ENCODE measurements around the gene IGSF9.
A peak's percentile ranks its signal among the peaks of the same experiment; 100 is the strongest.

IGSF9 gene

DNA sequence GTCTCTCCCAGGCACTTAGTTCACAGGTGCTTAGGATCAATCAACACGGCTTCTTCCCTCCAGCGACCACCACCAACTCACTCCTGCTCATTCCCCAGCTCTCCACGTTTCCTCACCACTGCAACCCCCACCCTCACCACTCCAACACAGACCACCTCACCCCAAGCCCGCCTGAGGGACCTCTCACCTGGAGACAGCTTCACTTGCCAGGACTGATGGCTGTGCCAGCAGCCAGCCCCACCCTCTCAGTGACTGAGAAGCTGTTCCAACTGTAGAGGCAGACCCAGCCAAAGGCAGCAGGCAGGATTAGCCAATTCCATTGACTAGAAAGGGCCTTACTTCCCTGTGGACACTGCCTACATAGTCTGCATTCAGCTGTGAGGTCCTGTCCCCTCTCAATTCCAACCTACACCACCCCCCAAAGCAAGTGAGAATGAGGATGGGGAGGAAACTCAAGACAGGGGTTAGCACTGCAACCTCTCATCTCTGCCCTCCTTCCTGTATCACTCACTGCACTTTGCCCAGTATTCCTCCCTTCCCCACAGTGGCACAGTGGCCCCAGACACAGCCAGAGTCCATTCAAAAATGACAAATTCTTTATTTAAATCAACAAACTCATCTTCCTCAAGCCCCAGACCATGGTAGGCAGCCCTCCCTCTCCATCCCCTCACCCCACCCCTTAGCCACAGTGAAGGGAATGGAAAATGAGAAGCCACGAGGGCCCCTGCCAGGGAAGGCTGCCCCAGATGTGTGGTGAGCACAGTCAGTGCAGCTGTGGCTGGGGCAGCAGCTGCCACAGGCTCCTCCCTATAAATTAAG, 27.7 kb downstream of the IGSF9 start:
- TF ChIP-seq, protein P1, sequence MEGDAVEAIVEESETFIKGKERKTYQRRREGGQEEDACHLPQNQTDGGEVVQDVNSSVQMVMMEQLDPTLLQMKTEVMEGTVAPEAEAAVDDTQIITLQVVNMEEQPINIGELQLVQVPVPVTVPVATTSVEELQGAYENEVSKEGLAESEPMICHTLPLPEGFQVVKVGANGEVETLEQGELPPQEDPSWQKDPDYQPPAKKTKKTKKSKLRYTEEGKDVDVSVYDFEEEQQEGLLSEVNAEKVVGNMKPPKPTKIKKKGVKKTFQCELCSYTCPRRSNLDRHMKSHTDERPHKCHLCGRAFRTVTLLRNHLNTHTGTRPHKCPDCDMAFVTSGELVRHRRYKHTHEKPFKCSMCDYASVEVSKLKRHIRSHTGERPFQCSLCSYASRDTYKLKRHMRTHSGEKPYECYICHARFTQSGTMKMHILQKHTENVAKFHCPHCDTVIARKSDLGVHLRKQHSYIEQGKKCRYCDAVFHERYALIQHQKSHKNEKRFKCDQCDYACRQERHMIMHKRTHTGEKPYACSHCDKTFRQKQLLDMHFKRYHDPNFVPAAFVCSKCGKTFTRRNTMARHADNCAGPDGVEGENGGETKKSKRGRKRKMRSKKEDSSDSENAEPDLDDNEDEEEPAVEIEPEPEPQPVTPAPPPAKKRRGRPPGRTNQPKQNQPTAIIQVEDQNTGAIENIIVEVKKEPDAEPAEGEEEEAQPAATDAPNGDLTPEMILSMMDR (IDR thresholded peaks at IDR 0.05; ENCODE audit: low read length, missing control alignments) = no peak
- H3K4me3 ChIP-seq (replicated peaks; ENCODE audit: low read depth, low read length) = no peak overlapping the region
- DNase-seq (ENCODE audit: low read depth) = no peak

DNA sequence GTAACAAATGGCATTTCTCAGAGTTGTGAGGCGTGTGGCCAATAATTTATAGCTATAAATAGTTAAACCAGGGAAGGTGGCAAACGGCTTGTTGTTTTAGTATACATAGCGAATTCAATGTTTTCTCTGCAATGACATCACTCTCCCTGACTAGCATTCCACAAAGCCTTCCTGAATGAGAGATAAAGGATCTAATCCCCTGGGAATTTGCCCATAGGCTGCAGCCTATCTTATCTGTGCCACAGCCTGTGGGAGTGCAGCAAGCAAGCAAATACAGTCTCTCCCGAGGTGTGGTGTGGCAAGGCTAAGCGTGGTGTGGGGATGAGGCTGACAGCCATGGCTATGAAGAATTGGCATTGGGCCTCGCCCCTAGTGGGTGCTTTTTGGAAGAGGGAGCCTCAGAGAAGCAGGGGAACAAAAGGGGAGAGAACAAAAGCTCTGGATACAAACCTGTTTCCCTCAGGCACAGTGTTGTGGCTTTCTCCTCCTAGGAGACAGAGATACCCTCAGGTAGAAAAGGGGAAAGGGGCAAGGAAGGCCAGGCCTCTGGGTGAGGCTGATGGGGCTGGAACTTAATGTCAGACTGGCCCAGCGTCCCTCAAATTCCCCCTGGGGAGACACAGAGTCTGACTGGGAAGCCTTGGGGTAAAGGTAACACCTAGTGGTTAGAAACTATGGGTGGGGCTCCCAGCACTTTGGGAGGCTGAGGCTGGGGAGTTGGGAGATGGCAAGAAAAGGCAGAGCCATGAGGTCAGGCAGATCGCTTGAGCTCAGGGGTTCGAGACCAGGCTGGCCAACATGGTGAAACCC, 29.0 kb downstream of the IGSF9 start:
- peak; percentile 91 for DNase-seq (ENCODE audit: low read depth)
- TF ChIP-seq, protein P1 (IDR thresholded peaks at IDR 0.05; ENCODE audit: low read length, missing control alignments) = no peak
- no peak overlapping the region for H3K4me3 ChIP-seq (replicated peaks; ENCODE audit: low read depth, low read length)

DNA sequence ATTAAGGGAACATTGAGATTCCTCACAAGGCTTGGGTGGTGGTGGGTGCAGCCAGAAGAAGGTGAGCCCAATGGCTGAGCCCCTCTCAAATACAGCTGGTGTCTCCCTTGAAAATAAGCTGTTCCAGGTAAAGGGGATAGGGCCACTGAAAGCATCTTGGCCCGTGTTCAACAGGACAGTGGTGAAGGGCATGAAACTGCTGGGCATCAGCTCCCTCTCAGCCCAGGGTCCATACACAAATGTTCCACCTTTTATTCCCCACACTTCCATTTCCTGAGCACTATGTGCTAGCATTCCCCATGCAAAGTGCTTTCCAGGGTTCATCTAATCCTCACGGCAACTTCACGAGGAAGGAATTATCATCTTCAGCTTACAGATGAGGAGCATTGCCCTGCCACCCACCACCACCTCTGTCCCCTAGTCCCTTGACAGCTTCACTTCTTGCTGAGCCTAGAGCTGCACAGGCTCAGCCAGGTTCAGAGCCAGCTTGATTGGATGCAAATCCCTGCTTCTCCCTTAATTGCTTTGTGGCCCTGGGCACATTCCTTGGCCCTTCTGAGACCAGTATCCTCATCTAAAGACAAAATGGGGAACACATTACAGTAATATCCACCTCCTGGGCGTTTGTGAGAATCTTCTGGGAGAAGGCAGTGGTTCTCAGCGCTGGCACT, 29.7 kb downstream of the IGSF9 start:
- TF ChIP-seq, protein P1 (IDR thresholded peaks at IDR 0.05; ENCODE audit: low read length, missing control alignments) = no peak
- no peak overlapping the region for H3K4me3 ChIP-seq (replicated peaks; ENCODE audit: low read depth, low read length)
- DNase-seq (ENCODE audit: low read depth) = no peak

DNA sequence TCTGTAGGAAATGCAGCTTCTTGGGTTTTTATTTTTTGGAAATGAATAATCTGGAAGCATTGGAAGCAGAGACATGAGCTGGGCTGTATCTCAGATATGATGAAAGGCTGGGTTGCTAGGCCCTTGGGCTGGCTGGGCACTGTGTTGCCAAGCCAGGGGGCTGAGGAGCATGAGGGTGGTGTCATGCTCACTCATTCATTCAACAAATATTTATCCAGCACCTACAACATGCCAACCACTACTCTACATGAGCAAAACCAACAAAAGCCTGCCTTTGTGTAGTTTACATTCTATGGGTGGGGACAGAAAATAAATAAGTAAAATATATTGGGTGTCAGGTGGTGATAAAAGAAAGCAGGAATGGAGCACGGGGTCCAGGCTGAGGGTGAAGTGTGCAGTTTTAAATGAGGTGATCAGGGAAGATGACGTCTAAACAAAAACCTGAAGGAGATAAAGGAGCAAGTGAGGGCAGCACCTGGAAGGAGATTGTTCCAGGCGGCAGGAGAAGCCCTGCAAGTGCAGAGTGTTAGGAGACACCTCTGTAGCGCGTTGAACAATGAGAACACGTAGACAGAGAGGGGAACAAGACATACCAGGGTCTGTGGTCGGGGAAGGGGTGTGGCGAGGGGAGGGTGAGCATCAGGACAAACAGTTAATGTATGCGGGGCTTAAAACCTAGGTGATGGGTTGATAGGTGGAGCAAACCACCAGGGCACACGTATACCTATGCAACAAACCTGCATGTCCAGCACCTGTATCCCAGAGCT, 31.0 kb downstream of the IGSF9 start:
- TF ChIP-seq, protein P1 (IDR thresholded peaks at IDR 0.05; ENCODE audit: low read length, missing control alignments) = no peak
- no peak for DNase-seq (ENCODE audit: low read depth)
- H3K4me3 ChIP-seq (replicated peaks; ENCODE audit: low read depth, low read length) = no peak overlapping the region

DNA sequence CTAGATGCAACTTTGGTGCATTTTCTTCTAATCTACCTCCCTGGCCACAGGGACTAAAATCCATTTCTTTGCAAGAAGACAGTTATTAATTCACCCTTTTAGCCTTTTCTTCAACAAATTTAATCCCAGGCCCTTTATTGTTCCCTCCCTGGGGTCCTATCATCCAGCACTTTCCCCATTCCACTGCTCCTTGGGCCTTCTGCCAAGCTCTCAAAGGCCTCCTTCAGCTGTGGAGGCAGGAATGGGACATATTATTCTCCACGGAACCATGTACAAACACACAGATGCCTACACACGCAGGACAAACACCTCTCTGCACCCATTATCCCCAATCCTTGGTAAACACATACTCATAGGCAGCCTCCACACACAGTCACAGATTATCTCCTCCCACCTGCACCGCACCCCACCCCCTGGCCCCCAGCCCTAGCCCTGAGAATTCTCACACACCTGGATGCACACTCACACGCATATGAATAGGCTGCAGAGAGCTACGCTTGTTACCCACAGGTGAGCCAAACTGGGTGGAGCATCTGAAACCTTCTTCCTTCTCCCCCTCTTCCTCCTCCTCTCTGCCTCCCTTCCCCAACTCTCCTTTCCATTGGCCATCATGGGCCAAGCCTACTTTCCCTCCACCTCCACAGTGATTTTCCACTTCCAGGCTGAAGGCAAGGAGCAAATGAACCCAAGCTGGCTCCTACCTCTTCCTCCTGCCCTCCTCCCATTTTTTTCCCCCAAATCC, 31.8 kb downstream of the IGSF9 start:
- TF ChIP-seq, protein P1 (IDR thresholded peaks at IDR 0.05; ENCODE audit: low read length, missing control alignments) = no peak
- DNase-seq (ENCODE audit: low read depth) = no peak
- H3K4me3 ChIP-seq (replicated peaks; ENCODE audit: low read depth, low read length) = no peak overlapping the region
